Smooth muscle cell (in vitro differentiated cells): ENCODE measurements around the gene UCHL1. TPM values are rescaled to one million over a fixed set of nuclear protein-coding genes. Genes with fewer than 3 reads are reported as not detected.

Experiments
- DNase-seq: peaks from one replicate; lab custom pipeline; 2025; ENCODE audit not compliant: unreplicated experiment; lab: John Stamatoyannopoulos, UW
- H2AFZ ChIP-seq: fragments of 200-600 bp; sonication (generic); 2 replicates; pipeline ENCODE4 v1.6.0; 2016; ENCODE audit warnings: antibody characterized with exemption, low read depth, mild to moderate bottlenecking
- H3F3A ChIP-seq: fragments of 200-600 bp; sonication (generic); 2 replicates; pipeline ENCODE4 v1.6.0; 2017; ENCODE audit warnings: antibody characterized with exemption, low read depth
- H3K27ac ChIP-seq: fragments of 200-600 bp; sonication (generic); 2 replicates; pipeline ENCODE4 v1.5.1; 2016; ENCODE audit warnings: low read depth, mild to moderate bottlenecking
- H3K27me3 ChIP-seq: fragments of 200-600 bp; sonication (generic); 2 replicates; pipeline ENCODE4 v1.6.1; 2016; ENCODE audit warnings: low read depth, mild to moderate bottlenecking
- H3K36me3 ChIP-seq: fragments of 200-600 bp; sonication (generic); 2 replicates; pipeline ENCODE4 v1.5.1; 2016; ENCODE audit warnings: low read depth
- H3K4me1 ChIP-seq: fragments of 200-600 bp; sonication (generic); 2 replicates; pipeline ENCODE4 v1.5.1; 2016; ENCODE audit warnings: low read depth
- H3K4me2 ChIP-seq: fragments of 200-600 bp; sonication (generic); 2 replicates; pipeline ENCODE4 v1.6.0; 2016; ENCODE audit warnings: mild to moderate bottlenecking
- H3K4me3 ChIP-seq: fragments of 200-600 bp; sonication (generic); 2 replicates; pipeline ENCODE4 v1.5.1; 2016; ENCODE audit warnings: mild to moderate bottlenecking
- H3K79me2 ChIP-seq: fragments of 200-600 bp; sonication (generic); 2 replicates; pipeline ENCODE4 v1.6.0; 2016; ENCODE audit warnings: low read depth, mild to moderate bottlenecking
- H3K9ac ChIP-seq: fragments of 200-600 bp; sonication (generic); 2 replicates; pipeline ENCODE4 v1.6.0; 2016; ENCODE audit warnings: low read depth
- H3K9me3 ChIP-seq: fragments of 200-600 bp; sonication (generic); replicated peaks from 2 replicates; pipeline ENCODE4 v1.5.1; 2016; ENCODE audit warnings: low read depth
- H4K20me1 ChIP-seq: fragments of 200-600 bp; sonication (generic); 2 replicates; pipeline ENCODE4 v1.6.0; 2016; ENCODE audit warnings: low read depth
- WGBS: methylation state at CpG from one replicate; pipeline ENCODE4 v1.1.7; 2016; ENCODE audit warnings: low lambda C conversion rate; 5-methylcytosine and 5-hydroxymethylcytosine counted together
- polyA plus RNA-seq: library from polyadenylated mRNA; unstranded; fragments of >200 nt; fragmentation: Nextera tagmentation; extraction: Ambion mirVana; gene quantifications from 2 replicates; pipeline ENCODE4 v1.2.1, GENCODE V29; 2016
- total RNA-seq: library from RNA; depleted of rRNA; stranded (reverse); fragments of >200 nt; gene quantifications from 2 replicates; pipeline ENCODE4 v1.2.3, GENCODE V29; 2014
- TF ChIP-seq, protein P1 (sequence below): fragments of 200-600 bp; sonication (generic); IDR thresholded peaks from 2 replicates; pipeline ENCODE4 v1.5.1; 2017; ENCODE audit warnings: borderline replicate concordance, mild to moderate bottlenecking, antibody characterized with exemption; ENCODE audit not compliant: insufficient read depth, poor library complexity, severe bottlenecking

Gene UCHL1
- total and polyA plus RNA-seq, 2 experiments from 2014 or later = 223 to 330 TPM

DNA sequence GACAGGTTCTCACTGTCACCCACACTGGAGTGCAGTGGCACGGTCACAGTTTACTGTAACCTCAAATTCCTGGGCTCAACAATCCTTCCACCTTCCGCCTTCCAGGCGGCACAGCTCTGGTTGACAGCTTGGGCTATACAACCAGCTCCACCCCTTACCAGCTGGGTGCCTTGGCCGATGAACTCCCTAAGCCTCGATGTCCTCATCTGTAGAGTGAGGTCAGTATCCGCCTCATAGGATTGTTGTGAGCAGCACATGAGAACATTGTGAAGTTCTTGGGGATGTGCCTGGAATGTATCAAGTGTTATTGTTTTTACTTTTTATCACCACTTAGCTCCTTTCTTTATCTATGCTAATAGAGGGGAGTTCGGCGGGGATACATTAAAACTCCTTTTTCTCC lies 23.3 kb downstream of the UCHL1 start:
- Histone ChIP-seq H3K9ac (no peak overlapping the region), H3K4me3 (no peak overlapping the region), H3F3A (no peaks in the 10 kb centered on the region), H3K4me2 (no peak overlapping the region), H3K36me3 (no peaks in the 10 kb centered on the region), H3K9me3 (no peaks in the 10 kb centered on the region), H3K27ac (no peak overlapping the region), H3K79me2 (no peaks in the 10 kb centered on the region), H3K4me1 (no peaks in the 10 kb centered on the region), H3K27me3 (no peaks in the 10 kb centered on the region), H2AFZ (no peak overlapping the region), H4K20me1 (no peaks in the 10 kb centered on the region)
- DNase-seq = no peak
- 82% methylated on average over 8 of the region's 8 CpGs for WGBS
- TF ChIP-seq, protein P1, sequence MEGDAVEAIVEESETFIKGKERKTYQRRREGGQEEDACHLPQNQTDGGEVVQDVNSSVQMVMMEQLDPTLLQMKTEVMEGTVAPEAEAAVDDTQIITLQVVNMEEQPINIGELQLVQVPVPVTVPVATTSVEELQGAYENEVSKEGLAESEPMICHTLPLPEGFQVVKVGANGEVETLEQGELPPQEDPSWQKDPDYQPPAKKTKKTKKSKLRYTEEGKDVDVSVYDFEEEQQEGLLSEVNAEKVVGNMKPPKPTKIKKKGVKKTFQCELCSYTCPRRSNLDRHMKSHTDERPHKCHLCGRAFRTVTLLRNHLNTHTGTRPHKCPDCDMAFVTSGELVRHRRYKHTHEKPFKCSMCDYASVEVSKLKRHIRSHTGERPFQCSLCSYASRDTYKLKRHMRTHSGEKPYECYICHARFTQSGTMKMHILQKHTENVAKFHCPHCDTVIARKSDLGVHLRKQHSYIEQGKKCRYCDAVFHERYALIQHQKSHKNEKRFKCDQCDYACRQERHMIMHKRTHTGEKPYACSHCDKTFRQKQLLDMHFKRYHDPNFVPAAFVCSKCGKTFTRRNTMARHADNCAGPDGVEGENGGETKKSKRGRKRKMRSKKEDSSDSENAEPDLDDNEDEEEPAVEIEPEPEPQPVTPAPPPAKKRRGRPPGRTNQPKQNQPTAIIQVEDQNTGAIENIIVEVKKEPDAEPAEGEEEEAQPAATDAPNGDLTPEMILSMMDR = no peak

DNA sequence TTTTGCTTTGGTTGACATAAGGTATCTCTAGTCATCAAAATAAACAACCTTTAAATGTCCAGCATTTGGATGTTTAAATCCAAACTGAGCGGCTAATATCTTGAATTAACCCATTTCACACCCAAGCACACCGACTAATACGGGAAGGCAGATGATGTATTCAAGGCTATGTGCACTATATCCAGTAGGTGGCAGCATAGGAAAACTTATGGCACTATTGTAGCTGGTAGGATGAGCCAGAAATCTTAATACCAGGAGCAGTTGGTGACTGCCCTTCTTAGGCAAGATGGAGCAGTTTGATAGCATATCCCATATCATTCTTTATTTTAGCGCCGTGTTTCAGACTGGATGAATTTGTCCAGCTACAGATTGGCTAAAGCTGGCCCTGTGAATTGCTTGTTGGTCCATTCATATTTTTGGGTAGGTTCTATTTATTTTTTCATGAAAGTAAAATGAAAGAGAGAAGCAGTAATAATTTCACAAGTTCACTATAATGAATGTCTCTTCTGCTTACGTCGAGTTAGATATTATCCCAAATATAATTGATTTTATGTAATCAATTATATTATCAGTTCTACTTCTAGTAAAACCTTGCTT lies 24.4 kb downstream of the UCHL1 start:
- H4K20me1 ChIP-seq = no peaks in the 10 kb centered on the region
- H3K27ac ChIP-seq = no peak overlapping the region
- H3K36me3 ChIP-seq = no peaks in the 10 kb centered on the region
- no peaks in the 10 kb centered on the region for H3K27me3 ChIP-seq
- 23% methylated on average over 7 of the region's 7 CpGs for WGBS
- H3K4me1 ChIP-seq = no peaks in the 10 kb centered on the region
- no peak overlapping the region for H3K4me3 ChIP-seq
- TF ChIP-seq, protein P1 = peak; percentile 92
- H3K79me2 ChIP-seq = no peaks in the 10 kb centered on the region
- no peaks in the 10 kb centered on the region for H3K9me3 ChIP-seq
- H3K4me2 ChIP-seq = no peak overlapping the region
- H2AFZ ChIP-seq = no peak overlapping the region
- H3F3A ChIP-seq = no peaks in the 10 kb centered on the region
- no peak overlapping the region for H3K9ac ChIP-seq
- no peak for DNase-seq

DNA sequence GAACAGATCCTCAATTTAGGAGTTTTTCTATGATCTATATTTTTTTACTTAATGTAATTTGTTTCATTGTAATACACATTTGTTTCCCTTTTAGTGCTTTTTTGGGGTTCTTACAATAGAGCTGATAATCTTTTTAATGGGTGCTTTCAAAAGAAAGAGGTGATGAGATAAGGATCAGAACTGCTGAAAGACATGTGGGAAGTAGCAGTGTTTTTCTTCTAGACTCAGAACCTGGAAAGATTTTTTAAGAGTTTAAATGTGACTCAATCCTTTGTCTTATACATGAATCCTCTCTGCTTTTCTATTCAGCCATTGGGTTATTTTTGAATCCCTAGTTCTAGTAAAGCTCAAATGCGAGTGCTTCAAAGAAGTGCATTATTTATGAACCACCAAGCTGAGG lies 25.6 kb downstream of the UCHL1 start:
- Histone ChIP-seq H3K36me3 (no peaks in the 10 kb centered on the region), H3K27me3 (no peaks in the 10 kb centered on the region), H3K9me3 (no peaks in the 10 kb centered on the region), H3K4me2 (no peak overlapping the region), H3K27ac (no peak overlapping the region), H3K79me2 (no peaks in the 10 kb centered on the region), H3K4me1 (no peaks in the 10 kb centered on the region), H4K20me1 (no peaks in the 10 kb centered on the region), H3F3A (no peaks in the 10 kb centered on the region), H3K4me3 (no peak overlapping the region), H2AFZ (peak overlapping the region; percentile 41), H3K9ac (no peak overlapping the region)
- DNase-seq = no peak
- TF ChIP-seq, protein P1 = no peak
- 37% methylated on average over 1 of the region's 1 CpG for WGBS

DNA sequence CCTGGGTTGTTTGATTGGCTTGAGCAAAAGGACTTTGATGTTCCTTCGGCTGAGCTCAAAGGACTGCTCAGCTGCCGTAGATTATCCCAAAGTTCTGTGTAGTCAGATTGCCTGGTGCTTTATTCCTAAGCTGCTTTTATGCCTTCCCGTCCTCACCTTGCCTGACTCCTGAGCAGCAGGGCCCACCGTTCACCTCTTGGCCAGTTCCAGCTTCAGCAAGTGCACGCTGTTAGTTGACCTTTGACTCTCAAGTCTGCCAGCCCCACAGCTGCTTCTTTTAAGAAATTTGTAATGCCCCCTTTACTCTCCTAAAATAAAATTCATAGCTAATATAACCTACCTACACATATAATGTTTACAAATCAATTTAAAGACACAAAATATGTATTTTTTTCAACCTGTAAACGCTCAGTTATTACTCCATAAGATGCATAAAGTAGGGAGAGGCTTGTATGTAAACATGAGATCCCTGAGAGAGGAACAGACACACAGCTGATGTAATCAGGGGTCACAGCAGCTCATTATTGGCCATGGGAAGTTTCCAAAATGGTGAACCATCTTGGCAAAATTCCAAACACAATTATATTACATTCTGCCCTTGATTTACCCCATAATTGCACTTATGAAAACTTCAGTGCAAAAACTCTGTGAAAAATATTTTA lies 28.6 kb downstream of the UCHL1 start:
- Histone ChIP-seq H3K9me3 (no peaks in the 10 kb centered on the region), H2AFZ (no peak overlapping the region), H3K4me1 (no peaks in the 10 kb centered on the region), H3K4me2 (no peak overlapping the region), H3K79me2 (no peaks in the 10 kb centered on the region), H3K27me3 (no peaks in the 10 kb centered on the region), H3K36me3 (no peaks in the 10 kb centered on the region), H4K20me1 (no peaks in the 10 kb centered on the region), H3F3A (no peaks in the 10 kb centered on the region), H3K4me3 (no peak overlapping the region), H3K27ac (no peak overlapping the region), H3K9ac (no peak overlapping the region)
- WGBS = 88% methylated on average over 6 of the region's 6 CpGs
- DNase-seq = no peak
- TF ChIP-seq, protein P1 = no peak
